ENCODE measurements around the gene TOP1.
"Not testable (repeated sequence)": the region's sequence is repeated elsewhere in the genome, so short reads cannot be mapped to it uniquely, and the experiment has no call there.

TOP1 gene

DNA sequence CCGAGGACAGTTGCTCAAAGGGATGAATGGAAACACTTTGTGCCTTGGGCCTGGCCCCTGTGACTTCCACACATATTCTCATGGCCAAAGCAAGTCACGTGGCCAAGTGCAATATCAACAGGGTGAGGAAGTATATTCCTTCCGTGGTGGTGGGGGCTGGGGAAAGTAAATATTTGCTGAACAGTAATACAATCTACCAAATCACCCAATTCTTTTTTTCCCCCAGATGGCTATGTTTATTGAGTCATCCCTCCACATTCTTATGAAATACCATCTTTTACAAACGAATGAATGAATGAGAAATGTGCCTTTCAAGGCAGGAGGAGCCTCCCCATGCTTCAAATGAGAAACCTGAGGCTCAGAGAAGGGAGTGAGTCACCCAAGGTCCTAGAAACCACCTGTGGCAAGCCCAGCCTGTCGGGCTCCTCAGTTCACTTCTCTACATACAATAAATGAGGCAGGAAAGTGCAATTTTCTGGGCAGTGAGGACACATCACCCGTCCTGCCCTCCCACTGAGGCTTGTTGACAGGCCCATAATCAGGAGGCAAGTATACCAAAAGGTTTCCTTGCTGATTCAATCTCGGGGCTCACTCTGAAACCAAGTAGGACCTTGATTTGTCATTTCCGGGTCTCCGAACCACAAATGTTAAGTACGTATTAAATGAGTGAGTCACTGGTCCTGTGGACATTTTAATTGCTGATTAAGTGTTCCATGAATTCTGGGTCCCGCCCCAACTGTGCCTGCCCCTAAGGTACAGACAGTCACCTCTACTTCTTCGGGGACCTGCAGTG, 25.3 kb upstream of the TOP1 start:
- Histone ChIP-seq H3K4me1 (ENCODE audit: low read length) (peaks cover 19% of the 10 kb centered on the region), H3K9me3 (replicated peaks; ENCODE audit: insufficient read depth, low read length) (no peaks in the 10 kb centered on the region), H3K27ac (ENCODE audit: low read length) (peak overlapping the region; percentile 60; the same call in 1 of the 2 replicates), H3K79me2 (ENCODE audit: low read length) (no peaks in the 10 kb centered on the region), H3K4me3 (ENCODE audit: low read length) (no peak overlapping the region), H3K4me2 (ENCODE audit: low read depth, low read length) (peak overlapping the region; percentile 8; the same call in 1 of the 2 replicates), H4K20me1 (ENCODE audit: insufficient read depth, low read length) (no peaks in the 10 kb centered on the region), H3K27me3 (replicated peaks; ENCODE audit: insufficient read depth, low read length) (no peaks in the 10 kb centered on the region), H3F3A (ENCODE audit: insufficient read depth, low read length) (peaks cover 3% of the 10 kb centered on the region; the same call in 1 of the 2 replicates), H2AFZ (ENCODE audit: low read length) (peak overlapping the region; percentile 36), H3K36me3 (replicated peaks; ENCODE audit: insufficient read depth, low read length) (no peaks in the 10 kb centered on the region), H3K9ac (ENCODE audit: low read length) (0 out of 2 replicates have a peak overlapping the region, but pooled peaks have one; percentile 22), H3K9me2 (replicated peaks; ENCODE audit: insufficient read depth, low read length) (no peaks in the 10 kb centered on the region)
- TF ChIP-seq, protein P1, sequence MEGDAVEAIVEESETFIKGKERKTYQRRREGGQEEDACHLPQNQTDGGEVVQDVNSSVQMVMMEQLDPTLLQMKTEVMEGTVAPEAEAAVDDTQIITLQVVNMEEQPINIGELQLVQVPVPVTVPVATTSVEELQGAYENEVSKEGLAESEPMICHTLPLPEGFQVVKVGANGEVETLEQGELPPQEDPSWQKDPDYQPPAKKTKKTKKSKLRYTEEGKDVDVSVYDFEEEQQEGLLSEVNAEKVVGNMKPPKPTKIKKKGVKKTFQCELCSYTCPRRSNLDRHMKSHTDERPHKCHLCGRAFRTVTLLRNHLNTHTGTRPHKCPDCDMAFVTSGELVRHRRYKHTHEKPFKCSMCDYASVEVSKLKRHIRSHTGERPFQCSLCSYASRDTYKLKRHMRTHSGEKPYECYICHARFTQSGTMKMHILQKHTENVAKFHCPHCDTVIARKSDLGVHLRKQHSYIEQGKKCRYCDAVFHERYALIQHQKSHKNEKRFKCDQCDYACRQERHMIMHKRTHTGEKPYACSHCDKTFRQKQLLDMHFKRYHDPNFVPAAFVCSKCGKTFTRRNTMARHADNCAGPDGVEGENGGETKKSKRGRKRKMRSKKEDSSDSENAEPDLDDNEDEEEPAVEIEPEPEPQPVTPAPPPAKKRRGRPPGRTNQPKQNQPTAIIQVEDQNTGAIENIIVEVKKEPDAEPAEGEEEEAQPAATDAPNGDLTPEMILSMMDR (IDR thresholded peaks at IDR 0.05; ENCODE audit: low read length), result no peak
- TF ChIP-seq EZH2phosphoT487 (IDR thresholded peaks at IDR 0.05; ENCODE audit: low read length), result no peak
- TF ChIP-seq EZH2 (optimal IDR thresholded peaks at IDR 0.05; ENCODE audit: low read depth, low read length), result no peak
- DNase-seq, result no peak

DNA sequence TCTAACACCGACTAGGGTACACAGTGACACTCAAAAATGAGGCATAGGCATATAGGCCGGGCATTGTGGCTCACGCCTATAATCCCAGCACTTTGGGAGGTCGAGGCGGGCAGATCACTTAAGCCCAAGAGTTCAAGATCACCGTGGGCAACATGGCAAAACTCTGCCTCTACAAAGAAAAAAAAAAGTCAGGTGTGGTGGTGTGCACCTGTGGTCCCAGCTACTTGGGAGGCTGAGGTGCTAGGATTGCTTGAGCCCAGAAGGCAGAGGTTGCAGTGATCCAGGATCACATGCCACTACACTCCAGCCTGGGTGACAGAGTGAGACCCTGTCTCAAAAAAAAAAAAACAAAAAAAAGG, 24.7 kb upstream of the TOP1 start:
- H3K4me3 ChIP-seq (ENCODE audit: low read length); H3K9me3 ChIP-seq (replicated peaks; ENCODE audit: insufficient read depth, low read length); H3K36me3 ChIP-seq (replicated peaks; ENCODE audit: insufficient read depth, low read length); DNase-seq; H4K20me1 ChIP-seq (ENCODE audit: insufficient read depth, low read length); H3K9me2 ChIP-seq (replicated peaks; ENCODE audit: insufficient read depth, low read length); H3F3A ChIP-seq (ENCODE audit: insufficient read depth, low read length); H3K9ac ChIP-seq (ENCODE audit: low read length); H3K79me2 ChIP-seq (ENCODE audit: low read length); H3K27me3 ChIP-seq (replicated peaks; ENCODE audit: insufficient read depth, low read length): not testable (repeated sequence)
- Histone ChIP-seq H3K4me1 (ENCODE audit: low read length) (peaks cover 22% of the 10 kb centered on the region), H3K27ac (ENCODE audit: low read length) (peak overlapping the region; percentile 60; the same call in 1 of the 2 replicates), H3K4me2 (ENCODE audit: low read depth, low read length) (0 out of 2 replicates have a peak overlapping the region, but pooled peaks have one; percentile 8), H2AFZ (ENCODE audit: low read length) (peak overlapping the region; percentile 36; the same call in 1 of the 2 replicates)

DNA sequence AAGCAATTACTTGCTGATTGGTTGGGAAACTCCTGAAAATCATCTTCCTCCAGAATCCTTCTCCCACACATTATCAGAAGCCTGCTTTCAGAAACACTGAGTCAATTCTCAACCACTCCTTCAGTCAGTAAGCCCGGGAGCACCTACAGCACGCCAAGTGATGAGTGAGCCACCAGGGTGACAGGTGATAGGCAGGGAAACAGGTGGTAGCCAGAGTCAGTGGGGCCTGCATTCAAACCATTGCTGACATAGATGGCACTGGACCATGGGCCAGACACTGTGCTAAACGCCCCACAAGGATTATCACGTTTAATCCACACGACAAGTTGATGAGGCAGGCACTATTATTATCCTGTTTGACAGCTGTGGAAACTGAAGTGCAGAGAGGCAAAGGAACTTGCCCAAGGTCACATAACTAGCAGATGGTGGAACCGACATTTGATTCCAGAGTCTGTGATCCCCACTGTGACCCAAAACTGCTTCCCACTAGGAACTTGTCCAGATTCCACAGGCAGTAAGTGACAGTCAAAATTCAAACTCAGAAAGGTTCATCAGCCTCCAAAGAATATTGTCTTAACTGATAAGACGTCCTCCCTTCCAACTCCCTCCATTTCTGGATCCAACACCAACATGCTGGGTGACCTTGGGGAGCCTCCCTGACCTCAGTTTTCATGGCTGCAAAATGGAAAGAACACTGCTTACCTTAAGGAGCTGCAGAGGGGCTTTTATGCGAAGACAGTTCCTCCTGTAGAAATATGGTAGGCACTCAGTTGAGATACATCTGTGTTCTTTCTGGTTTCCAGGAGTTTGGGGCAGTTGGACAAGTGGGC, 23.9 kb upstream of the TOP1 start:
- Histone ChIP-seq H3K36me3 (replicated peaks; ENCODE audit: insufficient read depth, low read length) (no peaks in the 10 kb centered on the region), H3F3A (ENCODE audit: insufficient read depth, low read length) (peaks cover 6% of the 10 kb centered on the region; the same call in 1 of the 2 replicates), H3K9me3 (replicated peaks; ENCODE audit: insufficient read depth, low read length) (no peaks in the 10 kb centered on the region), H3K27me3 (replicated peaks; ENCODE audit: insufficient read depth, low read length) (no peaks in the 10 kb centered on the region), H3K4me1 (ENCODE audit: low read length) (peaks cover 27% of the 10 kb centered on the region), H4K20me1 (ENCODE audit: insufficient read depth, low read length) (no peaks in the 10 kb centered on the region), H3K4me2 (ENCODE audit: low read depth, low read length) (no peak overlapping the region), H3K4me3 (ENCODE audit: low read length) (no peak overlapping the region), H3K9me2 (replicated peaks; ENCODE audit: insufficient read depth, low read length) (no peaks in the 10 kb centered on the region), H3K27ac (ENCODE audit: low read length) (no peak overlapping the region), H3K9ac (ENCODE audit: low read length) (no peak overlapping the region), H3K79me2 (ENCODE audit: low read length) (no peaks in the 10 kb centered on the region), H2AFZ (ENCODE audit: low read length) (no peak overlapping the region)
- TF ChIP-seq EZH2 (optimal IDR thresholded peaks at IDR 0.05; ENCODE audit: low read depth, low read length) (no peak), EZH2phosphoT487 (IDR thresholded peaks at IDR 0.05; ENCODE audit: low read length) (no peak)
- TF ChIP-seq, protein P1 (IDR thresholded peaks at IDR 0.05; ENCODE audit: low read length), result no peak
- DNase-seq, result no peak
